HG03159 (cell line): Measurements from ENCODE around the gene NFATC1.

Experiments used
- ATAC-seq: cut with Tn5 transposase; IDR thresholded peaks from one replicate; pipeline ENCODE4 v1.9.1; 2021; ENCODE audit warnings: mild to moderate bottlenecking, moderate library complexity; ENCODE audit not compliant: unreplicated experiment

Gene NFATC1

DNA sequence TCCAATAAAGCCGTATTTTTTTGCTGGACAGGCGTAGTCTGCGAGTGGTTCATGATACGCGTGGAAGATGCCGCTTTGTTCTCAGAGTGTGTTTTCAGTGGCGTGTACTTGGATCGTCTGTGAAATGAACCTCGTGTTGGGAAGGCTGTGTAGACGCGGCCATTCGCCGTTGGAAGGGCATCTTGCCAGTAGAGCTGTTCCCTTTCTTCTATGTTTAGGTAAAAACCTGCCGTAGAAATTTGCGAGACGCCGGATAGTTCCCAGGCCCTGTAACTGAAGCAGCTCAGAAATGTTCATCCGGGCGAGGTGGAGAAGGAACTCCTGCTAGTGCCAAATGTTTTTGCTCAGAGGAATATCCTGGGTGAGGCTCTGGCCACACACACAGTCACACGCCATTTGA lies 133.6 kb downstream of the NFATC1 start:
- ATAC-seq: no peak

DNA sequence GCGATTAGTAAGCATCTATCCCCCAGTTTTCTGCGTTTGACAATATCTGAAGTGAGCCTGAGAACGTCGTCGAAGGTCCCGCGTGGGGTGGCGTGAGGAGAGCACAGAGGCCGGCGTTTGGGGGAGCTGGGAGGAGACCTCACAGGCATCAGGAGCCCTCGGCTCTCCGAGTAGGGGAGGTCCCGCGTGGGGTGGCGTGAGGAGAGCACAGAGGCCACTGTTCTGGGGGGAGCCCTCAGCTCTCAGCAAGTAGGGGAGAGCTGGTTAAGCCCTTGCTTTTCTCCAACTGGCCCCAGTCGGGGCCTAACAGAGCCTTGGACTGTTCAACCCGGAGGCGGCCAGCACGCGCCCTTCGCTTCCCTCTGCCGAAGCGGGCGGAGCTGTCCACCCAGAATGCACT lies 134.3 kb downstream of the NFATC1 start:
- no peak for ATAC-seq

DNA sequence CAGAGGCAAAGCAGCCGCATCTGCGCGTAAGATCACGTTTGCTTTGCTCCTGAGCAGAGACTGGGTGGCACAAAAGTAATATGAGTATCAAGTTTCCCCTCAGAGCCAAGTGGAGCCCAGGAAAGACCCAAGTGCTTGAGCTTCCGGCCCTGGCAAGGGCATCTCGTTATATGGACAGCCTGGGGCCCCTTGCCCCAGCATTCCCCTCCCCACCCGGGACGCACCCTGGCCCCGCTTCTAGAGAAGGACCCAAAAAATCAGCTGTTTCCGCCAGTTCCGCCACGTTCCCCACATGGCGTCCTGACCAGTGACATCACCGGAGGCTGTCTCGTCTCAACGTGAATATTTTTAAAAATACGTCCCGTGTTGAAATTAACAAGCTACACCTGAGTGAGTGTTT lies 135.1 kb downstream of the NFATC1 start:
- ATAC-seq: no peak

DNA sequence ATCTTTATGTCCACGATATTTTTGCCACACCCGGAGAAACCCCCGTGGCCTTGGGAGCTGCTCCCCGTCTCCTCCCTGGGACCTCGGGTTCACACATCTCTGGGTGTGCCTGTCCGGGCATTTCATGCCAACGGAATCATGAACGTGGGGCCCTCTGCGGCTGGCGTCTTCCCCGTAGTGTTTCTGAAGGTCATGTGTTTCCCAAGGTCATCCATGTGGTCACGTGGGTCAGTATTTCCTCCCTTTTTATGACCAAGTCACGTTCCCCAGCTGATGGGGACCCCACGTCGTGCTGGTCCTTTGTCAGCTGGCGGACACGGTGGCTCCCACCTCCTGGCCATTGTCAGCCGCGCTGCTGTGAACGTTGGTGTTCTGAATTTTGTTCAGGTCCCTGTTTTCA lies 135.7 kb downstream of the NFATC1 start:
- ATAC-seq: no peak

DNA sequence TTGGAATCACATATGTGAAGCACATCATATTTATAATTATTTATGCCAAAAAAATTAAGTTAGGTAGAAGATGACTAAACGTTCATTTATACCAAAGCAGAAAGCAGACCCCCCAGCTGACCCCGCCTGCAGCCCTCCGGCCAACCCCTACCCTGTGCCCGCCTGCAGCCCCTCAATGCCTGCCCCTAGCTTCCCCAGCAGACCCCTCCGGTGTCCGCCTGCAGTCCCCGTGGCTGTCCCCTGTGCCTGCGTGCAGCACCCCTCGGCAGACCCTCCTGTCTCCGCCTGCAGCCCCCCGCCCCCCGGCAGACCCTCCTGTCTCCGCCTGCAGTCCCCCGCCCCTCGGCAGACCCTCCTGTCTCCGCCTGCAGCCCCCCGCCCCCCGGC lies 136.2 kb downstream of the NFATC1 start:
- no peak for ATAC-seq

DNA sequence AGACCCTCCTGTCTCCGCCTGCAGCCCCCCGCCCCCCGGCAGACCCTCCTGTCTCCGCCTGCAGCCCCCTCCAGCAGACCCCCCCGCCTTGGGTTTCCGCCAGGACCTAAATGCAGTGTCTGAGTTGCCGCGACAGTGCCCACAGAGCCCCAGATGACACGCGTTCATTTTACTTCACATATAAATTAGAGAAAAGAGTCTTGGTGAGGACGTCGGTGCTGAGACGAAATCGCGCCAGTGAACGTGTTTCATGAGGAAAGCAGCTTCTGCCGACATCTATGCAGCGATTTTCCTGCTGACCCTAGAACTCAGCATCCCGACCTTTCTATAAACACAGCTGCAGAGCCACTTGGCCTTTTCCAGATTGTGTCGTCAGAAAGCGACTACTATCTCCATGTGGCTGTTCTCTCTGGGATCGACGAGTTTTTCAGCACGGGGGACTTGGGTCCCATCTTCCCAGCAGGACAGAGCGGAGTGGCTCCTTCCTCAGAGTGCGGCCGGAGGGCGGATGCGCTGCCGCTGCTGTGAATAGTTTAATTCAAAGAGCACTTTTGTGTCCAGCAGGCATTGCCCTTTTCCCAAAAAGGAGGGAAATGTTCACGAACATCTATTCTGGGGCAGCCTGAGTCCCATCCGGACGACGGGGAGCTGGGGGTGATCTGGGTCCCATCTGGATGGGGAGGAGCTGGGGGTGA lies 136.7 kb downstream of the NFATC1 start:
- ATAC-seq: no peak

DNA sequence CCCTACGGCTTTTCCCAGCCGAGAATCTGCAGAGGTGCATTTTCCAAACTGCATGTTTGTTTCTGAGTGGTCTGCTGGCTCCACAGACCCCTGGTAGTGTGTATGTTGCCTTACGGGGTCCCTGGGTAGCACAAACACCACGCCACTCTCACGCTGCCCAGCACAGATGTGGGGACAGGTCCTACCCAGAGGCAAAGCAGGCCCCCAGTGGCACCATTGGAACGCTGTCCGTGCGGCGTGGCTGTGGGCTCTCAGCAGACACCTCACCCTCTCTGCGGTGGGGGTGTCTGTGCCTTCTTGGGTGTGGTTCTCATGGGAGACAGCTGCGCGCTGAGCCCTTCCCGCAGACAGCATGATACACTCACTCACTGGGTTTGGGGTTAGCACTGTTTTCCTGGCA lies 137.4 kb downstream of the NFATC1 start:
- ATAC-seq: no peak

DNA sequence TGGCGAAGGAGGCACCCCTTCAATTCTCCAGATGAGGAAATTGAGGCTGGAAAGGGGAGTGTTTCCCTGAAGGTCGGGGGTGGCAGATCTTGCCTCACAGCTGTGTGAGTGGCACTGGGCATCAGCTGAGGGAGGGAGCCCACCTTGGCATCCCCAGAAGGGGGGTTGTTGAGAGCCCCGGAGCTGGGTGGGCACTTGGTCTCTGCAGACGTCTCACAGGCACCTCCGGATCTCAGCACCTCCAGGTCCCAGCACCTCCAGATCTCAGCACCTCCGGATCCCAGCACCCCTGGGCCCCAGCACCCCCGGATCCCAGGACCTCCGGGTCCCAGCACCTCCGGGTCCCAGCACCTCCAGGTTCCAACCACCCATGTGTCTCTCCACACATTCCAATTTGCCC lies 137.9 kb downstream of the NFATC1 start:
- no peak for ATAC-seq

DNA sequence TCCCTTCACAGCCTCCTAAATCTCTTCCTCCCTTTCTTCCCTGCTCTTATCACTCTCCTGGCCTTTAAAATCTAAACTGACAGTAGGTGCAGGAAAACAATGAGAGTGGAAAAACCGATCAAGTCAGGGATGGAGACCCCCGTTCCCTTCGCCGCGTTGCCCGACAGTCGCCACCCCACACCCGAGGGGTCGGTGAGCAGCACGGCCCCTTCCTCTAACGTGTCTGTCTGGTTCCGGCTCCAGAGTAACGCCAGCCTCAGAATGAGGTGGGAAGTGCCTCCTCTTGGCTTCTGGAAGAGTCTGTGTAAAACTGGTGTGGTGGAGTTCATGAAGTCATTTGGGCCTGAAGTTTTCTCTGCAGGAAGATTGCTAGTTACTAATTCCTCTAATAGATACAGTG lies 138.6 kb downstream of the NFATC1 start:
- no peak for ATAC-seq

DNA sequence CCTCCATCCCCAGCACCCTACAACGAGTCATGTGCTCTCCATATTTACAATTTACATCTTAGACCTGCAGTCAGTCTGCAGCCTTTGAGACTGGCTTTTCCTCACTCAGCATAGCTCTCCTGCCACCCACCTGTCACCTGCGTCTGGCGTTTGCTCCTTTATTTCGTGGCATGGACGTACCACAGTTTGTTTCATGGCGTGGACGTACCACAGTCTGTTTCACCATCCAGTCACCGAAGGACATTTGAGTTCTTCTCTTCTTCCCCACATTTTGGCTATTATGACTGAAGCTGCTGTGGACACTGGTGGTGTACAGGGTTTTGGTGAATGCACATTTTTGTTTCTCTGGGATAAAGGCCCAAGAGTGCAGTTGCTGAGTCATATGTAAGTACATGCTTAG lies 142.0 kb downstream of the NFATC1 start:
- no peak for ATAC-seq

DNA sequence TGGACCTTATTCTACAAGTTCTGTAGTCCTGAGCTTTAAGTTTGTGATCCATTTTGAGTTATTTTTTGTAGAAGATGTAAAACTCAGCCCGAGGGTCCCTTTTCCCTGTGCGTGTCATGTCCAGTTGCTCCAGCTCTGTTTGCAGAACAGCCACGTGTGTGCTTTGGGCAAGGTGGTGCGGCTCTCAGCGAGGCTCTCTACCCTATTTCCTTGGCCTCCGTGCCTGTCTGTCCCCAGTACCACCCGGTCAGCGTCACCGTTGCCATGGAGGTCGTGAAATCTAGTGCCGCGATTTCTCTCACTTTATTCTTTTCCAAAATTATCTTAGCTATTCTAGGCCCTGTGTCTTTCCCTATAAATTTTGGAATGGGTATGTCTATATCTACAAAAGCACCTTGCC lies 142.9 kb downstream of the NFATC1 start:
- no peak for ATAC-seq

DNA sequence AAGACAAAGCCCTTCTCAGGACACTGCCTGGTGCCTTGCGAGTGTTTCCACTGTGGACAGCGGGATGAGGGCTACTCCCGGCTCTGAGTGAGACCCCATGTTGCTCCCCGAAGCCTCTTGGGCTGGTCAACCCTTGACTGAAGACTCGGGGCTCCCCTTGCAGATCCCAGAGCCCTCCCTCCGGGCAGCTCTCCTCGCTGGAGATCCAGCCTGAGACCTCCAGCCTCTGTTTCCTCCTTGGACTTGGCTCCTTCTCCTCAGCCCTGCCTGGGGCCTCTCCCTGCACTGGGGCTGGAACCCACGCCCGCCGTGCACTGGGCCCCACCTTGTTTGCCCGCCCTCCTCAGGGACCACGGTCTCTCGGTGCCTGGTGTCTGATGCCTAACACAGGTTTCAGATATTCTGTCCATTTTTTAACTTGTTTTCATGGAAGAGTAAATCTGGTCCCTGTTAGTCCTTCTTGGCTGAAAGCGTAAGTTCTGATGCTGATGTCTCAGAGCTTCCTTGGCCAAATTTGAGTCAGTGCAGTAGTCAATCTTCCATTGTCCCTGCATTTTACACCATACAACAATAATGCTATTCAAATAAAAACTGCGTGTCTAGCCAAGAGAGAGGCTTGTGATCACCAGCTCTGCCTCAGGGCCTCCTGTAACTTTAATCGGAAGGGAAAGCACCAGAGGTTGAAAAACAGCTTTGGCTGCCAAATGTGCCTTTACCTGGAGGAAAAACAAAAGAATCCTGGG lies 144.6 kb downstream of the NFATC1 start:
- no peak for ATAC-seq

DNA sequence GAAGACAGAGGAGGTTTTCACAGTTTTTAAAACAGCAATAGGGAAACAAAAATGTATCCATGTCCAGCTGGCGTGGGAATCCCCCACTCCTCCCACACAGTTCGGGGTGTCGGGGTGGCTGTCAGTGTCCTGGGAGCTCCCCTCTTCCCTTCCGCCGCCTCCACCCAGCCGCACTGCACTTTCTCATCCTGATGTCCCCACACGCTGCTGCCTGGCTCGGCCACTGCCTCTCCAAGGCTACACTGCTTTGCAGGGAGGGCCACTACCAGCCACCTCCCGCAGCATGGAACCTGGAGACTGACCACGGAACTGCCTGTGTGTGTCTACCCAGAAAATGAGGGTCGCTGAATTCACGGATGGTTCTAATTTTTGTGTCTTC lies 145.2 kb downstream of the NFATC1 start:
- no peak for ATAC-seq

DNA sequence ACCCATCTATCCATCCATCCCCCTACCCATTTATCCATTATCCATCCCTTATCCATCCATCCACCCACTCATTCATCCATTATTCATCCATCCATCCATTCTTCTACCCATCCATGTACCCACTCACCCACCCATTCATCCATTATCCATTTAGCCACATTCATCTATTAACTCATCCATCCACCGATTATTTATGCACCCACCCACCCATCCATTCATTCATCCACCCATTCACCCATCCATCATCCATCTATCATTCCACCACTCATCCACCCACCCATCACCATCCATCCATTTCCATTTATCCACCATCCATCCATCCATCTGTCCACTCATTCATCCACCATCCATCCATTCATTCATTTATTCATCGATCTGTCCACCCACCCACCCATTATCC lies 146.5 kb downstream of the NFATC1 start:
- ATAC-seq: no peak

DNA sequence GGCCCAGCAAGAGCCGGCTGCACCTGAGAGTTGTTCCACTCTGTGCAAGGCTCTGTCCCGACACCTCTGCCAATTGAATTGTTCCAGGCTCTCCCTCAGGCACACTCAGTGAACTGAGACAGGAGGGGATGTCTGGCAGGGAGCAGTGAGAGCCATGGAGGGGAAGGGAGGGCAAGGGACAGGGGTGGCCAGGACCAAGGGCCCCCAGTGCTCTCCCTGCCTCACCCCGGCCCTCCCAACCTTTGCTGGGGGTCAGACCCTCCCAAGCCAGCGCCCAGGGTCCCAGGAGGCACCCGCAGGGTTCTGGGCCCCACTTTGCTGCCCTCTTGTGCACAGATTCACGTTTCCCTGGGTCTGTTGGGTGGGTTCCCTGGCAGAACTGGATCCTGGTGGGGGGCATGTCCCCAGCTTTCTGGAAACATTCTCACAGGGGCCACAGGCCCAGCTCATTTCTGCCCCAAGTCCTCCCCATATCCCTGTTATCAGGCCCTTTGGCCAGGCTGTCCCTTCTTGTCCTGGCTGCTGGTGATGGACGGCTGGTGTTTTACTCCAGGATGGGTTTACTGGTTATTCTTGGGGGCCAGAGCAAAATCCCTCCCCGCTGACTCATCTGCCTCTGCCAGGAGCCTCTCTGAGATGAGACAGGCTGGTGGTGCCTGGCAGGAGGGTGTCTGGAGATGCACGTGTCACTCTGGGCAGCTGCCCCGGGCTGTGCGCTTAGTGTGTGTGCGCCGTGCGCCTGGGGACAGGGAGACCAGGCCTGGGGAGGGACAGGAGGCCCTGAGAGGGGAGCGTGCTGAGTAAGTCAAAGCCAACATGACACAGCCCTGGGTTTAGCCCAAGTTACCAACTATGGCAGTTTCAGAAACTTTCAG lies 147.4 kb downstream of the NFATC1 start:
- no peak for ATAC-seq

DNA sequence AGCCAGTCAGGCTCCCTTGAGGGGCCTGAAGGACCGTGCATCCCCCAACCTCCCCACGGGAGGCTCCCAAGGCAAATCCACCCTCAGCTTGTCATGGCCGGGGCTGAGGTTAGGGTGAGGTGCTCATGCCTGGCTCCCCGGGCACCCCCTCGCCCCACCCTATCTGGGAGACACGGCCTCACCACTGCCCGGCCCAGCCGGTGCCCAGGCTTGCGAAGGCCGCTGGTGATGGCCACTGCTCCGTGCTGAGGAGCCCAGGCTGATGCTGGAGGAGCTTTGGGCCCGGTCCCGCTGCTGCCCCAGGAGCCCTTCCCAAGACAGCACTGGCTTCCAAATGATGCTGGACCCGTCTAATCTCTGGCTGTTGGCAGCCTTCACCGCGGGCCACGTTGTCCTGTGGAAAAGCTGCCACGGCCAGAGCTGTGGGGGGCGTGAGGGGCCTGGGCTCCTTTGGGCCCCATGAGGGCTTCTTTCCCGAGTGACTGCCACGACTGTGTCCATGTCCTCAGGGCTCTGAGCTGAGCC lies 148.2 kb downstream of the NFATC1 start:
- no peak for ATAC-seq

DNA sequence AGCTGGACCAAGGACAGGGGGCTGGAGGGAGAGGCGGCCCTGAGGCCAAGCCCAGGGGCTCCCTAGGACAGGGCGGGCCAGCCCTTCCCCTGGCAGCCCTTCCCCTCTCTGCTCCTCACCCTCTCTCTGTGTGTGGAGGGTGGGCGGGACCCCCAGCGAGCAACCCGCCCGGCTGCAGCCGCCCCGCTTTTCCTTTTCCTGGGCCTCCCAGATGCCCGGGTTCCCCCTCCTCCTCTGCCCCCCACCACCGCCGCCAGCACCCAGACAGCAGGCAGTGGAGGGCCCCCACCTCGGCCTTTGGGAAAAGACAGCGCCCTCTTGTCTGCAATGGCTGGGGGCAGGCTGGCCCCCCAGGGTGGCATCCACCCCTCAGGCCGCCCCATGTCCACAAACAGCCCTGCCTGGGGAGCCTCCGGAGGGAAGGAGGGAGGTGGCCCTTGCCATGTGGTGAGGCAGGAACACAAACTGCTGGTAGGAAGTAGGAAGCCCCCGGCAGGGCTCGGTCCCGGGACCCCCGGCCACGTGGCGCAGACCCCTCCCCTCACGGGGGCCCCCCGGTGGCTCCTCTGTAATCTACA lies 148.7 kb downstream of the NFATC1 start:
- ATAC-seq: no peak

DNA sequence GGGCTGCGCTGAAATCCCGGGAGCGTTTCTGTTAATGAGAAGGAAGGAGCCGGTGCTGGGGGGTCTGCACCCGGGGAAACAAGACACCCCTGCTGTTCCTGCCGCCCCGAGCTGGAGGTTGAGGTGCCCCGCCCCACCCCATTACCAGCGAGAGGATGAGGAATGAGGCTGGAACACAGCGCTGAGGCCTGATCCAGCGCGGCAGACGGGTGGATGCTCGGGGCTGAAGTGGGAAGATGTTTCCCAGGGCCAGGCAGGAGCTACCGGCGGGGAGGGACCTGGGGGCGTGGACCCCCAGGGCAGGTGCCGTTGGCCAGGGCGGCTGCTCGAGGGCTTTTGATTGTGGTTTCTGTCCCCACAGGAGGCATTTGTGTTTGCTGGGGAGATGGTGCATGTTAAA lies 149.5 kb downstream of the NFATC1 start:
- ATAC-seq: no peak

DNA sequence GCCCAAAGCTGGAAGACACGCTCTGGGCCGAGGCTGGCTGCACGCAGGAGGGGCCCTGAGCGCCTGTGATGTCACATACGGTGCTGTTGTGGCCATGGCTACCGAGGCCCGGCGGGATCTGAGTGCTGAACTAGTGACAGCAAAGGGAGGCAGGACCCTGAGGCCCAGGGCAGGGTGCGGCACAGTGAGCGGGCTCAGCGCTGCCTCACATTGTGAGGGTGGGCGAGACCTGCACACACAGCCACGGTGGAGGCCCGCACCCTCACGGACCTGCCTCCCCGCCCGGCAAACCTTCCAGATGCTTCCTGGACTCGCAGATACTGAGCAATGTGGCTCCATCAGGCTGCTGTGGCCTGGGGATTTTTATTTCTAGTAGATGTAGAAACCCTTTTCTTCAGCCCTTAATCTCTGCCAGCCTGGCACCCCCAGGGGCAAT lies 150.0 kb downstream of the NFATC1 start:
- ATAC-seq: no peak

DNA sequence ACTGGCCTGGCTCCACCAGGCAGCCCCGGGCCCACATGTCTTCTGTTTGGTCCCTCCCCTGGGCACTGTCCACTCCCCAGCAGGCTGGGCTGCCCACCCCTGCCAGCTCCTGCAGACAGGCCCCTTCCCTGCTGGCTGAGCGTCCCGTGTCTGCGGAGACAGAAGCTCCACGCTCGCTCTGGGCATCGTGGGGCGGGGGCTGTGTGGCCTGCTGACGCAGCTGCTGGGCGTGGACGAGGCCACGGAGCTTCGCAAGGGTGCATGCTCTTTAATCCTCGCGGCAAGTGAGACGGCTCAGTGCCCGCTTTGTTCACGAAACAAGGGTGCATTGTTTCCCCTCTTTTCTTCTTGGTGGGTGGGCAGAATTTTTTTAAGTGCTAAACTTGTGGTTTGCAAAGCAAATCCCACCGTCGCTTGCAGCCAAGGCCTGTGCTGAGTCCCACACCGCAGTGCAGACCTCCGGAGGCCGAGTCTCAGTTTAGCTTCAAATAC lies 151.1 kb downstream of the NFATC1 start:
- no peak for ATAC-seq
